Measurements from ENCODE around the gene NBAS. TPM values are rescaled to one million over a fixed set of nuclear protein-coding genes. Genes with fewer than 3 reads are reported as not detected.

NBAS gene
- total and polyA plus RNA-seq, 8 donors = 26.6 to 36.7 (median 31.1) TPM

GRCh38 chr2:15426606-15427005 is 134.5 kb downstream of the NBAS start:
- H3K36me3 ChIP-seq = peaks cover 0 to 10% (median 0%) of the 10 kb centered on the region in 3 donors
- DNase-seq = no peak
- H3K4me1 ChIP-seq = no peaks in the 10 kb centered on the region
- H3K27ac ChIP-seq = no peak overlapping the region
- TF ChIP-seq CTCF (IDR thresholded peaks at IDR 0.05) = no peak
- no peaks in the 10 kb centered on the region for H3K9me3 ChIP-seq
- H3K27me3 ChIP-seq = no peaks in the 10 kb centered on the region
- FAIRE-seq = no peak
- ATAC-seq = no peak
- H3K4me3 ChIP-seq = no peak overlapping the region
- intact Hi-C loops (cut with DNase I) = no loop called here
- WGBS, 2 donors = 84 to 92% methylated on average over 5 of the region's 5 CpGs

DNA sequence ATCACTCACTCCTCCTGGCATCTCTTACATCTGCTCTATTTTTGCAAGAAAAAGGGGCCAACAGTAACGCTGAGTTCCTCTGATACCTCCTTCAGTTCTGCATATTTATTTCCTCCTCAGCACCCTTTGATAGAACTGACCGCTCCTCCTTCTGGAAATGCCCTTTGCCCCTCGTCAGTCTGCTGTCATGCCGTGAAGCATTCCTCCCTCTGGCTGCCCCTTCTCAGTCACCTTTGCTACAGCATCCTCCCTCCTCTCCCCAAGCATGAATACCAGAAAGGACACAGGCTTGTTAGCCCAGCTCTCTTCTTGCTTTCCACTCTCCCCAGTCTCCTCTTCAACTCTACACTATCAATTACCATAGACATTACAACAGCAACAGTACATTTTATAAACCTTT is 135.4 kb downstream of the NBAS start:
- no peak for TF ChIP-seq CTCF (IDR thresholded peaks at IDR 0.05)
- H3K36me3 ChIP-seq = peaks cover 0 to 10% (median 0%) of the 10 kb centered on the region in 3 donors
- WGBS, 2 donors = 82 to 86% methylated on average over 4 of the region's 4 CpGs
- H3K9me3 ChIP-seq = no peaks in the 10 kb centered on the region
- intact Hi-C loops (cut with DNase I) = no loop called here
- H3K27me3 ChIP-seq = no peaks in the 10 kb centered on the region
- H3K4me3 ChIP-seq = no peak overlapping the region
- DNase-seq = no peak
- H3K27ac ChIP-seq = no peak overlapping the region
- no peak for ATAC-seq
- no peaks in the 10 kb centered on the region for H3K4me1 ChIP-seq
- no peak for FAIRE-seq

DNA sequence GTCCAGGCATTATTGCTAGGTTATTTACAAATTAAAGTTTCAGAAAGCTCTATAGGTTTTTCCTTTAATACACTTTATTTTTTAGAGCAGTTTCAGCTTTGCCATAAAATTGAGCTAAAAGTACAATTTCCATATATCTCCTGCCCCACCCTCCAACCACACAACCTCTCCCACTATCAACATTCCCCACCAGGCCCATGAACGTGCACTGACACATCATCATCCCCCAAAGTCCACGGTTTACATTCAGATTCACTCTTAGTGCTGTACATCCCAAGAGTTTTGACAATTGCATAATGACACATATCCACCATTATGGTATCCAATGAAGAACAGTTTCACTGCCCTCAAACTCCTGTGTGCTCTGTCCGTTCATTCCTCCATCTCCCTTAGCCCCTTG is 139.4 kb downstream of the NBAS start:
- no peaks in the 10 kb centered on the region for H3K9me3 ChIP-seq
- FAIRE-seq (no peak), ATAC-seq (no peak), DNase-seq (no peak)
- TF ChIP-seq CTCF (IDR thresholded peaks at IDR 0.05) = no peak
- H3K27me3 ChIP-seq = no peaks in the 10 kb centered on the region
- H3K4me3 ChIP-seq = no peak overlapping the region
- H3K4me1 ChIP-seq = no peaks in the 10 kb centered on the region
- WGBS, 2 donors = 93% methylated on average over 3 of the region's 3 CpGs
- H3K27ac ChIP-seq = no peak overlapping the region
- intact Hi-C loops (cut with DNase I) = no loop called here
- H3K36me3 ChIP-seq = peaks cover 0 to 13% (median 0%) of the 10 kb centered on the region in 3 donors

GRCh38 chr2:15415748-15416147 is 145.4 kb downstream of the NBAS start:
- H3K27me3 ChIP-seq = no peaks in the 10 kb centered on the region
- FAIRE-seq (no peak), ATAC-seq (no peak), DNase-seq (no peak)
- WGBS, 2 donors = 95 to 100% methylated on average over 2 of the region's 2 CpGs
- no peak overlapping the region for H3K27ac ChIP-seq
- H3K36me3 ChIP-seq = peaks cover 0 to 21% (median 0%) of the 10 kb centered on the region in 3 donors
- TF ChIP-seq CTCF (IDR thresholded peaks at IDR 0.05) = no peak
- no peaks in the 10 kb centered on the region for H3K4me1 ChIP-seq
- intact Hi-C loops (cut with DNase I) = no loop called here
- H3K9me3 ChIP-seq = no peaks in the 10 kb centered on the region
- no peak overlapping the region for H3K4me3 ChIP-seq

DNA sequence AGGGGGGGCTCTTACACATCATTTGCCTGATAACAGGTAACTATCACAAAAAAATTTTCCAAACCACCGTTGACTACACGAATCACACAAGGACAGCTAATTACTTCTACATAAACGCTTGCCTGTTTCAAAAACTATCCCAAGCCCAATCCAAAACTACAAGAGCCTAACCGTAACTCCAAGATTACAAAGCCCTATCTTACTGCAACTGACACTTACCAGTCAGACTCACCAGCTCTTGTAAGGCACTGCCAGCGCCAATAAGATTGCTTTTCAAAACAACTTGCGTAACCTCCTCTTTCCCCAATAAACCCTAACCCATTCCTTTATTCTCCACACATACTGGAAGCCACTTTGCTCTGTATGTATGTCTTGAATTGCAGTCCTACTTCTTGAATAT is 148.4 kb downstream of the NBAS start:
- H3K4me1 ChIP-seq = no peaks in the 10 kb centered on the region
- no peak for FAIRE-seq
- no peak for ATAC-seq
- WGBS, 2 donors = 92 to 97% methylated on average over 6 of the region's 6 CpGs
- no peaks in the 10 kb centered on the region for H3K27me3 ChIP-seq
- no peaks in the 10 kb centered on the region for H3K9me3 ChIP-seq
- TF ChIP-seq CTCF (IDR thresholded peaks at IDR 0.05) = no peak
- no peak overlapping the region for H3K27ac ChIP-seq
- peaks cover 0 to 21% (median 0%) of the 10 kb centered on the region in 3 donors for H3K36me3 ChIP-seq
- DNase-seq = no peak
- intact Hi-C loops (cut with DNase I) = no loop called here
- H3K4me3 ChIP-seq = no peak overlapping the region
